ENCODE data around the gene RHOG.

The RHOG gene

GRCh38 chr11:3853545-3853842 is 12.7 kb upstream of the RHOG start:
- no peaks in the 10 kb centered on the region for H3K27me3 ChIP-seq (ENCODE audit: insufficient read depth, low read length, poor library complexity)
- H4K5ac ChIP-seq (ENCODE audit: low read length), result no peak overlapping the region
- no peak overlapping the region for H3K56ac ChIP-seq (ENCODE audit: low read length)
- H4K8ac ChIP-seq (ENCODE audit: low read depth, low read length), result no peak overlapping the region
- peaks cover 6% of the 10 kb centered on the region for H3K79me1 ChIP-seq (ENCODE audit: low read length)
- peaks cover 12% of the 10 kb centered on the region for H3K4me1 ChIP-seq (ENCODE audit: control insufficient read depth, low read depth, low read length)
- WGBS (ENCODE audit: extremely low coverage, insufficient coverage, low lambda C conversion rate), result no CpG with 5 or more reads among the region's 1 CpG
- no peak overlapping the region for H3K23ac ChIP-seq (ENCODE audit: low read length)
- no peaks in the 10 kb centered on the region for H3K36me3 ChIP-seq (ENCODE audit: control insufficient read depth, insufficient read depth, low read length)
- no peak overlapping the region for H3K27ac ChIP-seq (ENCODE audit: low read depth, low read length)
- H2BK5ac ChIP-seq (ENCODE audit: low read length), result no peak overlapping the region
- H3K79me2 ChIP-seq (ENCODE audit: control insufficient read depth, insufficient read depth, low read length), result no peaks in the 10 kb centered on the region
- H3K9ac ChIP-seq (ENCODE audit: low read length), result no peak overlapping the region
- no peak overlapping the region for H2BK15ac ChIP-seq (replicated peaks; ENCODE audit: low read depth)
- no peak overlapping the region for H3K4me2 ChIP-seq (ENCODE audit: low read length)
- no peak overlapping the region for H2BK120ac ChIP-seq (ENCODE audit: low read depth, low read length)
- no peak overlapping the region for H2AK5ac ChIP-seq (ENCODE audit: low read length)
- H3K4me3 ChIP-seq (ENCODE audit: low read length), result no peak overlapping the region
- no peak overlapping the region for H3K18ac ChIP-seq (ENCODE audit: low read length)
- no peak for DNase-seq
- no peak overlapping the region for H3K4ac ChIP-seq (ENCODE audit: low read depth, low read length)

DNA sequence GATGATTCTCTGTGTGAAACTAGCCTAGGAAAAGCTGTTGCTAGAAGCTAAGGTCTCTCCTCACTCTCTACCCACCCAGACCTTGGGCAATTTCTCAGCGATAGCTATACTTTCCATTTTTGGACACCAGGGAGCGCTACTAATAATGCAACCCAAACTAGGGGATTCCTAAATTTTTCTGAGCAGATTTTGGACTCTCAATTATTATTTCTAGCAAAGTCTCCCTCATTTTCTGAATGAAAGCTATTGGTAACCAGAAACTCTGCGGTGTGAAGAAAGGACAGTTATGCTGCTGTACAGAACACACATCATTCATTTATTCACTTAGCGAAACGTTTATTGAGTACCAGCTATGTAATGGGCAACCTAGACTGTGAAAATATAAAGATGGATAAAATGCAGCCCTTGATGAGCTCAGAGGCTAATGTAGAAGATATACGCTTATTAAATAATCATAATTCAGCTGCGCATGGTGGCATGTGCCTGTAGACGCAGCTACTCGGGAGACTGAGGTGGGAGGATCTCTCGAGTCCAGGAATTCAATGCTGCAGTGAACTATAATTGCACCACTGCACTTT is 8.6 kb upstream of the RHOG start:
- H3K4me3 ChIP-seq (ENCODE audit: low read length), result no peak overlapping the region
- H3K18ac ChIP-seq (ENCODE audit: low read length), result no peak overlapping the region
- H3K79me2 ChIP-seq (ENCODE audit: control insufficient read depth, insufficient read depth, low read length), result no peaks in the 10 kb centered on the region
- H3K4me2 ChIP-seq (ENCODE audit: low read length), result no peak overlapping the region
- peak; percentile 48 for DNase-seq
- no peak overlapping the region for H3K4ac ChIP-seq (ENCODE audit: low read depth, low read length)
- H4K8ac ChIP-seq (ENCODE audit: low read depth, low read length), result no peak overlapping the region
- H3K9ac ChIP-seq (ENCODE audit: low read length), result no peak overlapping the region
- no peaks in the 10 kb centered on the region for H3K79me1 ChIP-seq (ENCODE audit: low read length)
- H3K23ac ChIP-seq (ENCODE audit: low read length), result no peak overlapping the region
- H2BK120ac ChIP-seq (ENCODE audit: low read depth, low read length), result no peak overlapping the region
- H3K4me1 ChIP-seq (ENCODE audit: control insufficient read depth, low read depth, low read length), result peaks cover 6% of the 10 kb centered on the region
- no peaks in the 10 kb centered on the region for H3K36me3 ChIP-seq (ENCODE audit: control insufficient read depth, insufficient read depth, low read length)
- no peak overlapping the region for H2BK15ac ChIP-seq (replicated peaks; ENCODE audit: low read depth)
- no peak overlapping the region for H3K56ac ChIP-seq (ENCODE audit: low read length)
- H4K5ac ChIP-seq (ENCODE audit: low read length), result no peak overlapping the region
- H2BK5ac ChIP-seq (ENCODE audit: low read length), result no peak overlapping the region
- no peaks in the 10 kb centered on the region for H3K27me3 ChIP-seq (ENCODE audit: insufficient read depth, low read length, poor library complexity)
- H2AK5ac ChIP-seq (ENCODE audit: low read length), result no peak overlapping the region
- WGBS (ENCODE audit: extremely low coverage, insufficient coverage, low lambda C conversion rate), result no CpG with 5 or more reads among the region's 10 CpGs
- no peak overlapping the region for H3K27ac ChIP-seq (ENCODE audit: low read depth, low read length)

DNA sequence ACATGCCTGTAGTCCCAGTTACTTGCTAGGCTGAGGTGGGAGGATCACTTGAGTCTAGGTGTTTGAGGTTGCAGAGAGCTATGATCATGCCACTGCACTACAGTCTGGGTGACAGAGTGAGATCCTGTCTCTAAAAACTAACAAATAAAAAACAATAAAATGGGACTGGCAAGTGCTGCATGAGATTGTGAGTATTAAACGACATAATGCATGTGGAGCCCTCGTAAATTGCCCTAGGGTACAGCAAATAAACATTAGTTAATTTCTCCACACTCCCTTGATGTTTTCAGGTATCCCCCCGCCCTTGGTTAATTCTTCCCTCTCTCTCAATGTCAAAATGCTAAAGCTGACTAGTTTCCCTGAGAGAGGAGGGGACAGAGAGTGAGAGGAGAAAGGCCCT is 4.9 kb upstream of the RHOG start:
- no peak overlapping the region for H3K18ac ChIP-seq (ENCODE audit: low read length)
- H3K23ac ChIP-seq (ENCODE audit: low read length), result no peak overlapping the region
- no peak overlapping the region for H3K56ac ChIP-seq (ENCODE audit: low read length)
- H2BK5ac ChIP-seq (ENCODE audit: low read length), result no peak overlapping the region
- no peak overlapping the region for H2BK120ac ChIP-seq (ENCODE audit: low read depth, low read length)
- H4K8ac ChIP-seq (ENCODE audit: low read depth, low read length), result no peak overlapping the region
- H3K4me3 ChIP-seq (ENCODE audit: low read length), result no peak overlapping the region
- no peak overlapping the region for H3K9ac ChIP-seq (ENCODE audit: low read length)
- H4K5ac ChIP-seq (ENCODE audit: low read length), result no peak overlapping the region
- H3K4ac ChIP-seq (ENCODE audit: low read depth, low read length), result no peak overlapping the region
- no peak overlapping the region for H3K4me2 ChIP-seq (ENCODE audit: low read length)
- WGBS (ENCODE audit: extremely low coverage, insufficient coverage, low lambda C conversion rate), result no CpG with 5 or more reads among the region's 3 CpGs
- H3K79me2 ChIP-seq (ENCODE audit: control insufficient read depth, insufficient read depth, low read length), result no peaks in the 10 kb centered on the region
- no peak overlapping the region for H2AK5ac ChIP-seq (ENCODE audit: low read length)
- H3K36me3 ChIP-seq (ENCODE audit: control insufficient read depth, insufficient read depth, low read length), result no peaks in the 10 kb centered on the region
- H2BK15ac ChIP-seq (replicated peaks; ENCODE audit: low read depth), result no peak overlapping the region
- no peak for DNase-seq
- no peak overlapping the region for H3K27ac ChIP-seq (ENCODE audit: low read depth, low read length)
- H3K27me3 ChIP-seq (ENCODE audit: insufficient read depth, low read length, poor library complexity), result no peaks in the 10 kb centered on the region
- no peaks in the 10 kb centered on the region for H3K79me1 ChIP-seq (ENCODE audit: low read length)
- no peaks in the 10 kb centered on the region for H3K4me1 ChIP-seq (ENCODE audit: control insufficient read depth, low read depth, low read length)

- H3K27ac ChIP-seq (ENCODE audit: low read depth, low read length), result no peak overlapping the region
- H4K5ac ChIP-seq (ENCODE audit: low read length), result no peak overlapping the region
- WGBS (ENCODE audit: extremely low coverage, insufficient coverage, low lambda C conversion rate), result no CpG with 5 or more reads among the region's 1 CpG
- no peak for DNase-seq
- no peak overlapping the region for H3K4me2 ChIP-seq (ENCODE audit: low read length)
- no peak overlapping the region for H2BK5ac ChIP-seq (ENCODE audit: low read length)
- H2BK120ac ChIP-seq (ENCODE audit: low read depth, low read length), result no peak overlapping the region
- no peak overlapping the region for H3K9ac ChIP-seq (ENCODE audit: low read length)
- H2AK5ac ChIP-seq (ENCODE audit: low read length), result no peak overlapping the region
- H3K79me2 ChIP-seq (ENCODE audit: control insufficient read depth, insufficient read depth, low read length), result no peaks in the 10 kb centered on the region
- no peaks in the 10 kb centered on the region for H3K36me3 ChIP-seq (ENCODE audit: control insufficient read depth, insufficient read depth, low read length)
- no peaks in the 10 kb centered on the region for H3K4me1 ChIP-seq (ENCODE audit: control insufficient read depth, low read depth, low read length)
- H3K18ac ChIP-seq (ENCODE audit: low read length), result no peak overlapping the region
- H3K79me1 ChIP-seq (ENCODE audit: low read length), result no peaks in the 10 kb centered on the region
- H3K27me3 ChIP-seq (ENCODE audit: insufficient read depth, low read length, poor library complexity), result no peaks in the 10 kb centered on the region
- no peak overlapping the region for H2BK15ac ChIP-seq (replicated peaks; ENCODE audit: low read depth)
- H4K8ac ChIP-seq (ENCODE audit: low read depth, low read length), result no peak overlapping the region
- H3K56ac ChIP-seq (ENCODE audit: low read length), result no peak overlapping the region
- H3K23ac ChIP-seq (ENCODE audit: low read length), result no peak overlapping the region
- H3K4ac ChIP-seq (ENCODE audit: low read depth, low read length), result no peak overlapping the region
- no peak overlapping the region for H3K4me3 ChIP-seq (ENCODE audit: low read length)
These were observed 4.5 kb upstream of the RHOG start for GRCh38 chr11:3845246-3845645.

DNA sequence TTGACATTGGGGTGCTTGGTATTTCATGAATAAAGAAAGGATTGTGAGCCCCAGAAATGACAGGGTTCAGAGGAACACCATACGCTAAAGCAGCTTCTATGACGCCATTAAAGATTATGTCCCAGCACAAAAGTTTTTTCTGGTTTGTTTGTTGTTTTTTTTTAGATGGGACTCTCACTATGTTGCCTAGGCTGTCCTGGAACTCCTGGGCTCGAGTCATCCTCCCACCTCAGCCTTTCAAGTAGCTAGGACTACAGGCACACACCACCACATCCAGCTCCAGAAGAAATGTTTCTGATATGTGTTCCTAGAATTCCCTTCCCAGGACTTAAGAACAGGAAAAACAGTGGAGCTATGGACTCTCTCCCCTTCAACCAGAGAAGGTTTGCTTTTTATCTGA is 2.6 kb upstream of the RHOG start:
- Histone ChIP-seq H4K8ac (ENCODE audit: low read depth, low read length) (no peak overlapping the region), H2BK15ac (replicated peaks; ENCODE audit: low read depth) (no peak overlapping the region), H4K5ac (ENCODE audit: low read length) (no peak overlapping the region), H3K27me3 (ENCODE audit: insufficient read depth, low read length, poor library complexity) (no peaks in the 10 kb centered on the region), H3K36me3 (ENCODE audit: control insufficient read depth, insufficient read depth, low read length) (no peaks in the 10 kb centered on the region), H2AK5ac (ENCODE audit: low read length) (no peak overlapping the region), H3K4me1 (ENCODE audit: control insufficient read depth, low read depth, low read length) (peaks cover 5% of the 10 kb centered on the region), H3K4me3 (ENCODE audit: low read length) (no peak overlapping the region), H2BK120ac (ENCODE audit: low read depth, low read length) (no peak overlapping the region), H3K18ac (ENCODE audit: low read length) (no peak overlapping the region), H3K4me2 (ENCODE audit: low read length) (no peak overlapping the region), H2BK5ac (ENCODE audit: low read length) (no peak overlapping the region), H3K79me1 (ENCODE audit: low read length) (peaks cover 16% of the 10 kb centered on the region), H3K9ac (ENCODE audit: low read length) (no peak overlapping the region), H3K56ac (ENCODE audit: low read length) (no peak overlapping the region), H3K23ac (ENCODE audit: low read length) (no peak overlapping the region), H3K79me2 (ENCODE audit: control insufficient read depth, insufficient read depth, low read length) (peaks cover 17% of the 10 kb centered on the region), H3K4ac (ENCODE audit: low read depth, low read length) (no peak overlapping the region), H3K27ac (ENCODE audit: low read depth, low read length) (no peak overlapping the region)
- DNase-seq, result no peak
- WGBS (ENCODE audit: extremely low coverage, insufficient coverage, low lambda C conversion rate), result no CpG with 5 or more reads among the region's 3 CpGs

All from mesendoderm (in vitro differentiated cells).